ENCODE measurements around the gene DENND5A.

Gene DENND5A

GRCh38 chr11:9092072-9092471 is 173.1 kb downstream of the DENND5A start:
- no peak for DNase-seq

GRCh38 chr11:9091044-9091922 is 173.9 kb downstream of the DENND5A start, which contains the start of gene SCUBE2:
TSS of gene SCUBE2 (minus strand) at chr11:9091599. CDS start at chr11:9091528, 71 bp downstream.
- DNase-seq, result no peak

GRCh38 chr11:9090488-9091043 is 174.6 kb downstream of the DENND5A start:
- no peak for DNase-seq

GRCh38 chr11:9089636-9090035 is 175.5 kb downstream of the DENND5A start:
- no peak for DNase-seq

- DNase-seq, result no peak
Measured at GRCh38 chr11:9089061-9089460, 176.1 kb downstream of the DENND5A start.
